Measurements from ENCODE around the gene FCRL1.

FCRL1 gene

DNA sequence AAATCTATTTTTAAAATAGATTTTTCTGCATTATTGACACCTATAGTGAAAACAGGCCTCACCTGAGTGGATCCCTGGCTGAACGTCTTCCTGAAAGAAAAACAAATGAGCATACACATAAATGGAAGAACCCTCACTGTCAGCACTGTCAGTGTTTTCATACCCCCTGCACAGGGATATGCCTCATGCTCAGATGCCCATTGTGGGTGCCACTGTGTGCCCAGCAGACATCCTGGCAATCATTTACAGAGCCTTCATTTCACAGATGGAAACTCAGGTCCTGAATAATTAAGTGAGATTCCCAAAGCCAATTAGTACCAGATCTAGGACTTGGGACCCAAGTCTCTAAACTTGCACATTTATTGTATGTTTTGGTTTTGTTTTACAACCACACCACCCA lies 19.9 kb downstream of the FCRL1 start:
- no peak for DNase-seq

DNA sequence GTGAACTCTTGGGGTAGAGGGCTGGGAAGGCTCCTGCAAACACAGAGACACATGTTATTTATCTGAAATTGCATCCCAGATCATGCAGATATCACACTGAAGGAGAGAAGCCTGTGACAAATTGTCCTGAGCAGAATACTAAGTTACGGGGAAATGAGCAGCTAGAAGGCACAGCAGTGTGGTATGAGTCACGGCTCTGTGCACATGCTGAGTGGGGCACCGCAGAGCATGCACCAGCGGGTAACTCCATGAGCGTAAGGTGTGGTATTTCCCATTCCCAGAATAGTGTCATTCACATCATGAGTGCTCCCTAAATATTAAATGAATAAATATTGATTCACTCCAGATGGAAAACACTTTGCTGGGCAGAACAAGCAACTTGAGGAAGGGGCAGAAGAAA lies 21.7 kb downstream of the FCRL1 start:
- no peak for DNase-seq

DNA sequence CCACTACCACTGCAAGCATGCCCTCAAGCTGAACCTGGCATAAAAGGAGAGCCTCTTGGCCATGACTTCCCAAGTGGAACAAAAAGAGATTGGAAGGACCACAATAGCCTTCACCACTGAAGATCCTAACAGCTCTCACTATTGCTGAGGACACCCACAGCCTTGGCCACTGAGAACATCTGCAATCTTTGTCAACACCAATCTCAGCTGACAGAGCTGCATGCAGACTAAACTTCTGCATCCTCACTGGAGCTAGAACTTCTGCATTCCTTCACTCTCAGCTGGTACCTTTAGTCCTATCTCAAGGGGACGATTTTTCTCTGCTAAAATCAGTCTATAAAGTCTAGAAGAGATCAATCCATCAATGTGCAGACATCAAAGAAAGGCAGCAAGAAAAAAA lies 34.7 kb downstream of the FCRL1 start:
- no peak for DNase-seq

DNA sequence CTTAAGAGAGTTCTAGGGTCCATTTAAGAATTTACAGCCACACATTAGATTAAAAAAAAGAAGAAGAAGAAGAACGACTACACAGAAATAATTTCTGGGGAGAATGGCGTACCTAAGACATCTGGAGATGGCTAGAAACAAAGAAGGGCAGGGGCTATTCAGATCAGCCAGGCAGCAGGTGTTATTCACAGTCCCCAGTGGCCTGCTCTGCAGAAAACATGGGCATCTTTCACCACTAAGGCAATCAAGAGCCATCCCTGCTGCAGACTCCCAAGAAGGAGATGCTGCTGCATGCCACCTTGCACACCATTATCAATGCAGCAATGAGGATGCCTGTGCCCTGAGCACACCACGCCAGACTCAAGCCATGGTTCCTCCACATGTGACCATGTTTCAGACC lies 35.1 kb downstream of the FCRL1 start:
- DNase-seq = no peak

DNA sequence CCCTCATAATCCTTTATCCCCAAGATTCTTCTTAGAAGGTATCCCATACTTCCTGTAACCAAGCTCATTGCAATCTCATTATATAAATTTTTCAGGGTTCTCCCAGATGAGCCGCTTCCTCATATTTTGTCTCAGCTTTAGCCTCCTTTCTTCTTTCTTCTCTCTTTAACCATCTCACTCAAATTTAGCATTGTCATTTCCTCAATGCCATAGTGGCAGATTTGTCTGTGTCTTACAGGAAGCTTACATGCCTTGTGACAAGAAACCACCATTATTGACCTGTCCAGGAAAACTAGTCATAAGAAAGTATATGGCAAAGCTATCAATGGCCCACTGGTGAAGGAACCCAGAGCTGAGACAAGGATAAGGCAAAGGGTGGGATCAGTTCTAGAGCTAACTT lies 37.0 kb downstream of the FCRL1 start:
- DNase-seq = no peak

DNA sequence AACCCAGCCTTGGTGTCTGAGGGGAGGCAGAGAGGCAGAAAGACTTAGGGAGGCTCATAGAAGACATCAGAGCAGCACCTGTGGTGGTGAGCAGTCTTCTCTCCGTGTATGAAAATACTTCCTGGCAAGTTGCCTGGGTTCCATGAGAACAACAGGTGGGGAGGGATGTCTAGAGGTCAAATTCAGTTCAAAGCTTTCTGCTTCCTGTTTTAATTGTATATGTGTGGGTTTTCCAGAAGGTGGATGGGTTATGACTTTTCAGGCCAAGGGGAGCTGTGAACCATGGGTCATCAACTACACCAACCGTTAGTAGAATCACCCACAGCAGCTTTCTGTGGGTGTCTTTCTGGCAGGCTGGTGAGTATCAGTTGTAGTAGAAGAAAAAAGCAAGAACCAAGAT lies 38.9 kb downstream of the FCRL1 start:
- DNase-seq = no peak

DNA sequence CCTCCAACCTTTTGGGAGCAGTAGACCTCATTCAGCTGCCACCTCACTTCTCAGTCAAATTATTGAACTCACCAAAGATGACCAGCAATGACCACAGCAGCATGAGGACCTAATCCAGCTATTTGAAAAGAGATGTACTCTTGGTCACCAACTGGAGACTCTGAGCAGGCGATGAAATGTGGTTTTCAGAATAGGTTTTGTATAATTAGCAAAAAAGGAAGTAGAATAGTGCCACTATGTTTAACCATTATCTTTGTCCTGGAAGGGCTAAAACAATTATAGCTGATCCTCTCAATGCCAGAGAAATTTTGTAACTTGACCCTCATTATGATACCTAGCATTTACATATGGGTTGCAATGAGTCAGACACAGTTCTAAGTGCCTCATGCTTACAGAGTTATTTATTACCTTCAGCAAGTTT lies 42.9 kb downstream of the FCRL1 start, which contains the start of gene FCRL2:
FCRL2 (minus strand) TSS at position 162 of the 421 bp plus-strand sequence; CDS start at position 103, 59 bp downstream.
- DNase-seq = no peak

DNA sequence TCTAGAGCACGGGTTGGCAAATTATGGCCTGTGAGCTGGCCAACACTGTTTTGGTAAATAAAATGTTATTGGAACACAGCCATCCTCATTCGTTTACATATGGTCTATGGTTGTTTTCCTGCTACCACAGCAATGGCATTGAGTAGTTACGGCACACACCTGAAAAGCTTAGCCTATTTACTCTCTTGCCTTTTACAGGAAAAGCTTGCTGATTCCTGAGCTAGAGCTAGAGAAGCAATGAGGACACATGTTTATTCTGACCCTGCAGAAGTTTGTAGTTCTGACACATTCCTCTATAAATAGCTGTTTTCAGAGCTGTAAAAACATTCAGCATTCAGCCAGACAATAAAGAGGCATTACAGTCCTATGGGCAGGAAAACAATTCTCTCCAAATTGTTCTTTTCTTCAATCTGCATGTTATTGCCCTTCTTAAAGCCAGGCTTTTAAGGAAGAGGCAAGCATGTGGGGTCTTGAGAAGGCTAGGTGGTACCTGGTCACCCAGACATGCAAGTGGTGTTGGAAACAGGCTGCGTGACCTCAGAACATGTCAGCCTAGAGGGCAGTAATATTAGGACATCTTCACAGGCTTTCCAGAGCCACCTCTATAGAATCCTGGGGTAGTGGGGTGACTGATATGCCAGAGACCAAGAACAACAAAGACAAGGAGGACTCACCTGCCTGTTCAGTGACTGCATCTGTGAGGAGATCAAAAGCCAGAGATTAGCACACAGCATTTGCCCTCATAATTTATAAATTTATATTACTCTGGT lies 44.6 kb downstream of the FCRL1 start:
- DNase-seq = no peak

DNA sequence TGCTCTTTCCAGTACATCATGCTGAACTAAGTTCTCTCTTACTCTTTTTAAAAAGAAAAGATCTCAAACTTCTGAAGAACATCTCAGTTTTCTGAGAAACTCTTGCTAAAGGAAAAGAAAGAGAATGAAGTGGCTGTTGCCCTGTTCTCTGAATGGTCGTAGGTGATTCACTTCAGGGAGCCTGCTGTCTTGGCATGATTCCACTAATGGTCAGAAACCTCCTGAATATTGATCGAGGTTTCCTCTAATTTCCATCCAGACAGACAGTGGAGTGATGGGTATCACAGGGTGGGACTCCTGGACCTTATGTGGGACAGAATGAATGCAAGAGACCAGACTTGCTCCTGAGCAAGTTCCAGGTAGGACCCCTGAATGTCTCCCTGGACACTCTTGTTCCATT lies 45.5 kb downstream of the FCRL1 start:
- DNase-seq = no peak

DNA sequence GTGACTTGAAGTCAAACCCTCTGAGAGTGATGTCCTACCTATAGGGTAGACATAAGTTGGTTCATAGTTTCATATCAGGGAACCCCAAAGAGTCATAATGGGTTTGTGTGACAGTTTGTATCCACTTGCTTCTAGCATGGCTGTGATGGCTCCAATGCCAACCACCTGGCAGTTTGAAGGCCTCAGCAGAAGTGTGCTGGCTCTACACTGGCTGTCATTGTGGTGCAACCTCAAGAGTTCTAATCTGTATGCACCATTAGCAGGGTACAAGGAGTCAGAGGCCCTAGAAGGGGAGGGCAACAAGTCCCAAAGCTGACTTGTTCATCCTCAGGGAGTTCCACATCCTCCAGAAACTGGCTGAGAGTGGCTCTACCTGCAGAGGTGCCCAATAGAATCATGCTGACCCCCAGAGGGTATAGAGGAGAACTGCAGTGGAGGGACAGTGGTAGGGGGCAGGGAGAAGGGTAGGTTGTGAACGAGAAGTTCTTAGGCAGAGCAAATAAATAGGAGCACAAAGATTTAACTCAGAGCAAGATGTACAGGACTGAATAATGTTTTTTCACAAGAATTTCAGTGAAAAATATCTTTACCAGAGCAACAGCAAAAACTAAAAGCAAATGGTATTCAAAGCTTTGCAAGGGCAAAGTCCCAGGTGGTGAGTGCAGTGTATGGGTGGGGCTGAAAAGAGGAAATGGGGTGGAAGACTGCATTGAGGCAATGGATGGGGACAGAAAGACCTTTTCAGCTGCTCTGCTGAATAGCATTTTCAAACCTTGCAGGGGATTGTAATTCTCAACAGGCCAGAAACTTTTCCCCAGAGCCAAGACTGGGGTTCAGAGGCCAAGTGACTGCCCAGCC lies 46.2 kb downstream of the FCRL1 start:
- no peak for DNase-seq

DNA sequence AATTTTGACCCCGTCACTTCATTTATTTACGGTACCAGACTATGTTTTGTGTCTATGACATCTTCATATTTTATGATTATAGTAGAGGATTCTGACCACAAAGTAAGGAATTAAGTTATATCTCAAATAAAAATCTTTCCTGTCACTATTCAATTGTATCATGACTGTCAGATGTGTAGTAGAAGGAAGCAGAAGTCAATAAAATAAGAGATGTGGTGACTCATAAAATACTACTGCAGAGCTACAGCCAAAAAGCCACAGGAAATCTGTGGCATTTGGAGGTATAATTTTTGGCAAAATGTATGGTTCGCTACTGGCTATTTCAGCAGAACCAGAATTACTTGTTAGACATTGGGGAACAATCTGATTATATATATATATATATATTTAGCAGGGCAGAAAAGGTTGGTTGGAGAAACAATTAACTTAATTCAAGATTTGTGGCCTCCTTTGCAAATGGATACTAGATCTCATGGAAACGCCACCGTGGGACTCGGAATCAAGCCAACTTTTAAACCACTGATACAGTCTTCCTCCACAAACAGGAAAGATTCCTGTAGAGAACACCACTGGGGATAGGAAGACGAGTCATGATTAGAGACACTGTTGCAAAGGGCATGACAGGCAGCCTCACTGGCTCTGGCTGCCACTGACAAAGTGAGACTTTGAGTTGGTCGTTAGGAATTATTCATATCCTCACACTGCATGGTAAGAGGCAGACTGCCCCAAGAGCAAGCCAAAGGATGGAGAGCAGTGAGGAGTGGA lies 48.1 kb downstream of the FCRL1 start:
- DNase-seq = no peak

DNA sequence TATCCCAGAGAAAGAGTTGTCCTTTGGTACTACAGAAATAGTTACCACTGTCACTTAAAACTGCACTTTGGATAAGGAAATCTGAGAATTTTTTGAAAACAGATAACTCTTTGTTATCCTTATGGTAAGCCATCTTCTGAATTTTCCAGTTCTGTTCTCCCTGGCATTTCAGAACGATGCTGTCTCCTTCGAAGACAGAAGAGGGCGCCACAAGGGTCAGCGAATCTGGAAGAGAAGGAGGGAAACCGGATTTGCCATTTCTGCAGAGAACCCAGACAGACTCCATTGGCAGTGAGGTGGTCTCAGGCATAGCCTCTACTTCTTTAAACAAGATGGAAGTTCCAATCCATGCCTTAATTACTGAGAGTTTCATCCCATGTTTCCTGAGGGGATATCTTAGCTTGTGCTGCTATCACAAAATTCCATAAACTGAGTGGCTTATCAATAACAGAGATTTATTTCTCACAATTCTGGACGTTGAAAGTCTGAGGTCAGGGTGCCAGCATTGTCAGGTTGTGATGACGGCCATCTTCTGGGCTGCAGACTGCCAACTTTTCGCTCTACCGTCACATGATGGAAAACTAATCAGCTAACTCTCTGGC lies 49.4 kb downstream of the FCRL1 start:
- DNase-seq = no peak

DNA sequence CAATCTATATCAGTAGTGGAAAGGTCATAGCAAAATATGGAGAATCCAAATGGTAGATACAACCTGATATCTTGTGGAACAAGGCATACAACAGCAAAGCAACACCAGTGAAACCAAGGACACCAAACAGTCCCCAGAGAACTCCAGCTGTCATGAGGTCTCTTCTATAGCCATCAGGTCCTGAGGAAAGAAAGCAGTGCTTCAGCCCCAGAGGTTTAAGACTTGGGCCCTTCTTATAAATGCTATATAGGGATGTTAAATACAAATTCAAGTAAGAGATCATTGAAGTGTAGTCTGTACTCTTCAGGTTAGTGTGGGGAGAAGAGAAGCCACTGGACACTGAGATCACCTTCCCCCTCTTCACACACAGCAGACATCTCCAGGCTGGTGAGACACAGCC lies 53.1 kb downstream of the FCRL1 start:
- no peak for DNase-seq

DNA sequence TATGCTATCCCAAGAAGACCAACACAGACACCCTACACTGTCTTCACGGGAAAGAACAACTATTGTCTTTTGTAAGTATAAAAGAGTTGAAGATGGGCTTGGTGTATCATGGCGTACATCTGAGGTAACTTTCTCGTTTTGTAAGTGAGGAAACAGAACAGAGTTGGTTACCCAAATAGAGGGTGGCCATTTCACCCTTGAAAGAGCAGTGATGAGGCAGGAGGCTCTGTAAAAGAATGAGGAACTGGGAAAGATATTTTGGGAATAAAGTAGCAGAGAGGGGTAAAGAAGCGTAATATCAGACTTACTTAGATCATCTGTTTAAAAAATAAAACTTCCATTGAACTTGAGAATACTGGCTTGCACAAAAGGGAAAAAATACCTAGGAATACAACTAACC lies 61.9 kb downstream of the FCRL1 start:
- DNase-seq = no peak

DNA sequence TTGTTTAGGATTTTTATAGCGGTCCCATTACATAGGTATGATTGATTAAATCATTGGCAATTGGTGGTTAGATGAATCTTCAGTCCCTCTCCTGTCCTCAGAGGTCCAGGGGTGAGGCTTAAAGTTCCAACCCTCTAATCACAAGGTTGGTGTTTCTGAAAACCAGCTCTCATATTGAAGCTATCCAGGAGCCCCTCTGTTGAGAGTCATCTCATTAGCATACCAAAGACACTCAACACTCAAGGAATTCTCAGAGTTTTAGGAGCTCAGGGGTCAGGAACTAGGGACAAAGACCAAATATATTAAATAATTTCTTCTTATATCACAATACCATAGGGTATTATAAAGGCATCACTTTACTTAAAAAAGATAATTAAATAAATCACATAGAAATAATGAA lies 66.3 kb downstream of the FCRL1 start:
- no peak for DNase-seq

DNA sequence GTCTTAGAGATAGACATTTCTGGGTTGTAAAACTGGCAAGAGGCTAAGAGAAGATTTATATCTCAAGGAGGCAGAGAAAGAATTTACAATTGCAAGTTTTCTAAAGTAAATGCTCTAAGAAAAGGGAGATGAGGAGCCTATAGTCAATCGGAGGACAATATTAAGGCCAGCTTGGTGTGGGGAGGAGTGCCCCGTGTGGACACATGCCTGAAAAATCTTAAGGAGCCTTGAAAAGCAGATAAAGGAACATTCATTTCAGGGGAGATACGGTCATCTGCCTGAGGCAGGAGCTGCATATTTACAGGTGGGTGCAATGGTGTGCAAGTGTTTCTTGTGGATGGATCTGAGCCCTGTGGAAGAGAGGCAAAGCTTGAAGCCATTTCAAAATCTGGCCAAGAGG lies 68.6 kb downstream of the FCRL1 start:
- DNase-seq = no peak

DNA sequence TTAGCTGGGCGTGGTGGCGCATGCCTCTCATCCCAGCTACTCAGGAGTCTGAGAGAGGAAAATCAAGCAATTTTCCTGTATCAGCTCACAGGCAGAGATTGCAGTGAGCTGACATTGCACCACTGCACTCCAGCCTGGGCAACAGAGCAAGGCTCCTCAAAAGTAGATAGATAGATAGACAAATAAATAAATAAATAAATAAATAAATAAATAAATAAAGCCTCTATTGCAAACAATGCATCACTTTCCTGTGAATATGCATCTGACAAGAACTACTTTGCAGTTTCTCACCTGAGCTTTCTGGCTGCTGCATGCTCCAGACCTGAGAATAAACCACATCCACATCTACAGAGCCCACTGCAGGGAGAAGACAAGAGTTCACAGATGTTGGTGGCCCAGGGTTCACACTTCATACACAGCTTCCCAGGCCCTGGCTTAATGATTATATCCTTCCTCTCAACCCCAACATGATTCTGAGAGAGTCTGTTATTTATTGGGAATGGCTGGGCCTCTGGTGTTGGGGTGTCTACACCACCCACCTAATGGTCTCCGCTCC lies 71.6 kb downstream of the FCRL1 start:
- DNase-seq = no peak

Data from stimulated activated naive CD4-positive, alpha-beta T cell treated with Interleukin-2 at 50 U/mL for 16 hours (primary cell).